Gastrocnemius medialis (tissue), 4 donors: ENCODE data around the gene KAZN. TPM values are rescaled to one million over a fixed set of nuclear protein-coding genes. Genes with fewer than 3 reads are reported as not detected.
A peak's percentile ranks its signal among the peaks of the same experiment; 100 is the strongest.
"Not testable (repeated sequence)": the region's sequence is repeated elsewhere in the genome, so short reads cannot be mapped to it uniquely, and the experiment has no call there.

ENCODE experiments used
- ATAC-seq, 2 donors: fragments of 150-250 bp; one replicate each; pipeline ENCODE4 v1.9.1; 2016
- DNase-seq, 2 donors: peaks; one replicate each; pipeline ENCODE4 v3.0.0-alpha.2; 2019
- H3K27ac ChIP-seq, 4 donors: fragments of 200-600 bp; sonication (generic); 1 replicate in 1 of 4; 2 replicates in 3 of 4; pipeline ENCODE4 v1.5.1; 2016 to 2018; ENCODE audit warnings: mild to moderate bottlenecking in 2 of 4, moderate library complexity in 1 of 4
- H3K27me3 ChIP-seq, 3 donors: fragments of 200-600 bp; sonication (generic) in 2 of 3; 1 replicate in 1 of 3; 2 replicates in 2 of 3; pipeline versions ENCODE4 v1.5.1 to v1.6.0; 2016 to 2019; ENCODE audit warnings: mild to moderate bottlenecking in 1 of 3, moderate library complexity in 1 of 3
- H3K36me3 ChIP-seq, 2 donors: fragments of 200-600 bp; sonication (generic) in 1 of 2; one replicate each; pipeline ENCODE4 v1.5.1; 2017 to 2018
- H3K4me1 ChIP-seq, 2 donors: fragments of 200-600 bp; sonication (generic) in 1 of 2; one replicate each; pipeline ENCODE4 v1.5.1; 2016 to 2017; ENCODE audit warnings: mild to moderate bottlenecking in 2 of 2
- H3K4me3 ChIP-seq, 4 donors: fragments of 200-600 bp; sonication (generic) in 3 of 4; 1 replicate in 1 of 4; 2 replicates in 3 of 4; pipeline ENCODE4 v1.5.1; 2016 to 2019; ENCODE audit warnings: mild to moderate bottlenecking in 2 of 4
- H3K9me3 ChIP-seq, 3 donors: fragments of 200-600 bp; sonication (generic) in 2 of 3; 1 replicate in 1 of 3; 2 replicates in 2 of 3; pipeline ENCODE4 v1.5.1; 2016 to 2019
- POLR2A ChIP-seq, 2 donors: fragments of 450-650 bp; IDR thresholded peaks; one replicate each; pipeline ENCODE4 v1.6.1; 2017; ENCODE audit warnings: antibody characterized with exemption in 2 of 2, mild to moderate bottlenecking in 2 of 2, moderate library complexity in 2 of 2
- in situ Hi-C, 4 donors: fragments of 200-750 bp; cut with MboI; loops; one replicate each; pipeline versions ENCODE4 v1.15.0 to v1.8.0; 2017; ENCODE audit warnings: low sequenced_read_pairs in 4 of 4
- intact Hi-C: fragments of 100-400 bp; cut with DNase I; formaldehyde crosslinking; loops from one replicate; pipeline ENCODE4 v1.15.1; 2023; ENCODE audit warnings: low total_unique reads
- total RNA-seq, 4 donors: library from RNA; depleted of rRNA; stranded (reverse); fragments of >200 nt; gene quantifications; one replicate each; pipeline versions ENCODE4 v1.1.0 to v1.2.3, GENCODE V29; 2016
- TF ChIP-seq, protein P1 (sequence below), 5 experiments: fragments of 450-650 bp in 3 of 5; fragments of 200-600 bp in 2 of 5; sonication (generic) in 2 of 5; IDR thresholded peaks in 4 of 5; conservative IDR thresholded peaks in 1 of 5; 1 replicate in 4 of 5; 2 replicates in 1 of 5; pipeline ENCODE4 v1.5.1; 2016 to 2019; ENCODE audit warnings: antibody characterized with exemption in 5 of 5, mild to moderate bottlenecking in 3 of 5, moderate library complexity in 3 of 5

Gene KAZN
- total RNA-seq, 4 donors from 2014 or later, result 0.05 to 2.2 (median 1.00) TPM

DNA sequence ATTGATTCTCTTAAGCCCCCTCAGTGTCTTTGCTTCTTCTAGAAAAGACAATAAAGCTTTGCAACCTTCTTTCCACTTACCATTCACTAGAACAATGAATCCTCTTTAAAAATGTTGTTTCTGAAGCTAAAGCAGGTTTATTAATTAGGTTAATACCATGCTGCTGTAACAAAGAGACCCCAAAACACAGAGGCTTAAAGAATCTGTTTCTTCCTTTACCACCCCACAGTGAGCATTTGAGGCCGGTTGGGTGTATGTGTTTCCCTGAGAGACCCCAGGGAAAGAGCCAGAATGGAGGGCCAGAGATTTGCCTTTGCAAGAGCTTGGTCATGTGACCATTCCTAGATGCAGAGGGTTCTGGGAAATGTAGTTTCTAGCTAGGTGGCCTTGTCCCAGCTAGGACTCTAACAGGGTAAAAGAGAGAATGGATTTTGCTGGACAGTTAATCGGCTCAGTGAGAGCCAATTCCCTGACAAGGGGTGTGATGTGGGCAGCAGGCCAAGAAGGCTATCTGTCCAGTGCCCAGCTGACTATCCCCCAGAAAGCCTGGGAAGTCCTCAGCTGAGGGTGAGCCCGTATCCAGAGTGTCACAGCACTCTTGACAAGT lies 363.3 kb downstream of the KAZN start:
- ATAC-seq (no peak), DNase-seq (no peak)
- Histone ChIP-seq H3K27ac (no peak overlapping the region), H3K27me3 (no peaks in the 10 kb centered on the region), H3K4me3 (no peak overlapping the region), H3K36me3 (no peaks in the 10 kb centered on the region), H3K4me1 (no peaks in the 10 kb centered on the region), H3K9me3 (no peaks in the 10 kb centered on the region)
- no peak for TF ChIP-seq POLR2A (IDR thresholded peaks at IDR 0.05)
- TF ChIP-seq, protein P1, sequence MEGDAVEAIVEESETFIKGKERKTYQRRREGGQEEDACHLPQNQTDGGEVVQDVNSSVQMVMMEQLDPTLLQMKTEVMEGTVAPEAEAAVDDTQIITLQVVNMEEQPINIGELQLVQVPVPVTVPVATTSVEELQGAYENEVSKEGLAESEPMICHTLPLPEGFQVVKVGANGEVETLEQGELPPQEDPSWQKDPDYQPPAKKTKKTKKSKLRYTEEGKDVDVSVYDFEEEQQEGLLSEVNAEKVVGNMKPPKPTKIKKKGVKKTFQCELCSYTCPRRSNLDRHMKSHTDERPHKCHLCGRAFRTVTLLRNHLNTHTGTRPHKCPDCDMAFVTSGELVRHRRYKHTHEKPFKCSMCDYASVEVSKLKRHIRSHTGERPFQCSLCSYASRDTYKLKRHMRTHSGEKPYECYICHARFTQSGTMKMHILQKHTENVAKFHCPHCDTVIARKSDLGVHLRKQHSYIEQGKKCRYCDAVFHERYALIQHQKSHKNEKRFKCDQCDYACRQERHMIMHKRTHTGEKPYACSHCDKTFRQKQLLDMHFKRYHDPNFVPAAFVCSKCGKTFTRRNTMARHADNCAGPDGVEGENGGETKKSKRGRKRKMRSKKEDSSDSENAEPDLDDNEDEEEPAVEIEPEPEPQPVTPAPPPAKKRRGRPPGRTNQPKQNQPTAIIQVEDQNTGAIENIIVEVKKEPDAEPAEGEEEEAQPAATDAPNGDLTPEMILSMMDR (IDR thresholded peaks at IDR 0.05 in 4 of 5, conservative IDR thresholded peaks at IDR 0.05 in 1 of 5), result no peak
- in situ Hi-C loops, result no loop called here
- intact Hi-C loops, result no loop called here

DNA sequence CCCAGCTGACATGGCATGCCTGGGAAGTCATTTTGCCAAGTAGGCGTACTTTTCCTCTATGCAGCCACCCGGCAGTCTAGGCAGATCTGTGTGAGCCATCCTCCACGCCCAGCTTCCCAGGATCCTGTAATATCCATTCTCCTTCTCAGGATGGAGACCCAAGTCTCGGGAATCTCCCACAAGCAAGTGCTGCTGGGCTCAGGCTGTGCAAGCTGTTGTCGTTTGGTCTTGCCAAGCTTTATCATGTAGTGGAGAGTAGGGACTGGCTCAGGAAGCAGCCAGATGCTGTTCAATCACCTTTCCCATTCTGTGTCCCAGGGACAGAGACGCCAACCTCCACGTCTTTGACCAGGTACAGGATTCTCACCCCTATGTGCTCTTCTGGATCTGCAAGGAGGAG lies 363.9 kb downstream of the KAZN start:
- no peaks in the 10 kb centered on the region for H3K36me3 ChIP-seq
- DNase-seq (no peak), ATAC-seq (no peak)
- no peak overlapping the region for H3K27ac ChIP-seq
- in situ Hi-C loops (no loop called here), intact Hi-C loops (no loop called here)
- H3K4me3 ChIP-seq, result no peak overlapping the region
- TF ChIP-seq POLR2A (IDR thresholded peaks at IDR 0.05), result no peak
- TF ChIP-seq, protein P1 (IDR thresholded peaks at IDR 0.05 in 4 of 5, conservative IDR thresholded peaks at IDR 0.05 in 1 of 5), result no peak
- H3K27me3 ChIP-seq, result no peaks in the 10 kb centered on the region
- H3K4me1 ChIP-seq, result no peaks in the 10 kb centered on the region
- no peaks in the 10 kb centered on the region for H3K9me3 ChIP-seq

DNA sequence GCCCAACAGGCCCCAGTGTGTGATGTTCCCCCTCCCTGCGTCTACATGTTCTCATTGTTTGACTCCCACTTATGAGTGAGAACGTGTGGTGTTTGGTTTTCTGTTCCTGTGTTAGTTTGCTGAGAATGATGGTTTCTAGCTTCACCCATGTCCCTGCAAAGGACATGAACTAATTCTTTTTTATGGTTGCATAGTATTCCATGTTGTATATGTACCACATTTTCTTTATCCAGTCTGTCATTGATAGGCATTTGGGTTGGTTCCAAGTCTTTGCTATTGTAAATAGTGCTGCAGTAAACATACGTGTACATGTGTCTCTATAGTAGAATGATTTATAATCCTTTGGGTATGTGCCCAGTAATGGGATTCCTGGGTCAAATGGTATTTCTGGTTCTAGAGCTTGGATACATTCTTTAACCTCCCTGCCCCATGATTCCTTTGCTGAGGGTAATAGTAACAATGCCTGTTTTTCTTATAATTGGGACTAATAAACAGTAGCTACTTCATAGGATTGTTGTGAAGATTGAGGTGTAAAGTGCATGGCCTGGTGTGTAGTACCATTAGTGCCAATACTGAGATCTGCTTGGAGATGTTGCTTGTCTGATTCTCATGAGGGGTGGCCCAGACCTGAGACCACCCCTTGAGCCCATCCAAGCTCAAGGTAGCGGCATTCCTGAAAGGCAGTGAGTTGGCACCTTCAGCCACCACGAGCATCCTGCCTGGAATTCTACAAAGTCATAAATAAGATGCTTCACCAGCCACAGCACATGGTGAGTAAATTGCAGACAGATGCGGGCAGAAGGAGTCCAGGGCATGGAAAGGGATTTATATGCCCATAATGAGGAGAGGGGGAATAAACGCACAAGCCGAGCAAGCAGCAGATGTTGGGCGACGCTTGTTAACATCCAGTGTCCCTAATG lies 365.6 kb downstream of the KAZN start:
- intact Hi-C loops, ATAC-seq, H3K27me3 ChIP-seq, H3K27ac ChIP-seq, H3K4me1 ChIP-seq, H3K36me3 ChIP-seq, H3K9me3 ChIP-seq, H3K4me3 ChIP-seq, DNase-seq, in situ Hi-C loops: not testable (repeated sequence)

DNA sequence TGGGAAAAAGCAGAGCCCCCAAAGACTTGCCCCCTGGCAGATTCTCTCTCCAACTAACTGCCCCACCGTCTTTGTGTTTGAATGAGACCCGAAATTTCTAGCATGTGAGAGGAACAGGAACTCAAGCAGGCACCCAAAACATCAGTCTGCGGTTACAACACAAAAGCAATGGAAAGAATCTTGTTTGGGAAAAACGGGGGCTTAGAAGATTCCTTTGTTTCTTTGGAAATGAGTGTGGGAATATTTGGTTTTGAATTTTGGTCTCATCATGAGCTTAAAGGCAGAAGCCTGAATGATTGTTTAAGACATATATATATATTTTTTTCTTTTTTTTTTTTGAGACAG lies 366.2 kb downstream of the KAZN start:
- H3K9me3 ChIP-seq, result no peaks in the 10 kb centered on the region
- H3K36me3 ChIP-seq, result no peaks in the 10 kb centered on the region
- no peaks in the 10 kb centered on the region for H3K27me3 ChIP-seq
- TF ChIP-seq POLR2A (IDR thresholded peaks at IDR 0.05), result no peak
- TF ChIP-seq, protein P1 (IDR thresholded peaks at IDR 0.05 in 4 of 5, conservative IDR thresholded peaks at IDR 0.05 in 1 of 5), result no peak
- H3K4me3 ChIP-seq, result no peak overlapping the region
- intact Hi-C loops, result no loop called here
- no peak for DNase-seq
- no peaks in the 10 kb centered on the region for H3K4me1 ChIP-seq
- ATAC-seq, result no peak
- H3K27ac ChIP-seq, result no peak overlapping the region
- in situ Hi-C loops, result no loop called here

DNA sequence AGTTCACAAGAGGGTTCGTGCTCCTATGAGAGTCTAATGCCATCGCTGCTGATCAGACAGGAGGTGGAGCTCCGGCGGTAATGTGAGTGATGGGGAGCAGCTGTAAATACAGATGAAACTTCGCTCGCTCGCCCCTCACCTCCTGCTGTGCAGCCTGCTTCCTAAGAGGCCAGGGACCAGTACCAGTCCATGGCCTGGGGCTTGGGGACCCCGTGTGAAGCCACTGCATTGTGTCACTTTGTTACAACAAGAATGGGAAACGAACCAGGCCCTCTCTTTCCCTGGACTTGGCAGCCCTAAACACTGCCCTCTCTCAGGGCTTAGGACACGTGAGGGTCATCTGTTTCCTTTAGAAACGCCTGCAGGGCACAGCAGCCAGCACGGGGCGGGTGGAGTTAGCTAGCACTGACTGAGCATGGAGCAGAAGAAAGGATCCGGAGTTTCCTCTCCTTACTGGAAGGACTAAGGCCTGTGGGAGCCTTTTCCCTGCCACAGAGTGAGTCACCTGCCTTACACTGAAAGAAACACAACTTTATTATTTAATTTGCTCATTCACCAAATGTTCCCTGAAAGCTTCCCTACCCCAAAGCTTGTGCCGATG lies 369.9 kb downstream of the KAZN start:
- no peak for TF ChIP-seq POLR2A (IDR thresholded peaks at IDR 0.05)
- TF ChIP-seq, protein P1 (IDR thresholded peaks at IDR 0.05 in 4 of 5, conservative IDR thresholded peaks at IDR 0.05 in 1 of 5), result no peak
- Histone ChIP-seq H3K9me3 (no peaks in the 10 kb centered on the region), H3K4me3 (no peak overlapping the region), H3K4me1 (no peaks in the 10 kb centered on the region), H3K27me3 (peaks cover 0 to 6% (median 5%) of the 10 kb centered on the region in 3 donors), H3K27ac (peak overlapping the region in 1 of 4 donors; percentile 37), H3K36me3 (no peaks in the 10 kb centered on the region)
- in situ Hi-C loops, result no loop called here
- DNase-seq, result peak in 1 of 2 donors; percentile 37
- peak; percentile 58 to 81 for ATAC-seq
- intact Hi-C loops, result no loop called here
